H9 (cell line): Measurements from ENCODE around the gene EXOC6. TPM values are rescaled to one million over a fixed set of nuclear protein-coding genes. Genes with fewer than 3 reads are reported as not detected.

Source experiments
- DNase-seq: peaks from one replicate; pipeline ENCODE4 v3.0.0-alpha.2; 2017
- H2AFZ ChIP-seq: one replicate; pipeline ENCODE4 v1.6.1; 2013; ENCODE audit warnings: mild to moderate bottlenecking, low read length, control low read depth, moderate library complexity
- H2AK5ac ChIP-seq: 2 replicates; pipeline ENCODE4 v1.6.1; 2013; ENCODE audit warnings: low read length, control low read depth, mixed read lengths; ENCODE audit not compliant: insufficient read length
- H2BK120ac ChIP-seq: one replicate; pipeline ENCODE4 v1.6.1; 2013; ENCODE audit warnings: low read depth, mild to moderate bottlenecking, low read length, control low read depth, inconsistent platforms; ENCODE audit not compliant: poor library complexity, severe bottlenecking
- H2BK12ac ChIP-seq: 2 replicates; pipeline ENCODE4 v1.6.1; 2013; ENCODE audit warnings: low read length, control low read depth, mixed read lengths, low read depth; ENCODE audit not compliant: insufficient read length
- H2BK15ac ChIP-seq: 2 replicates; pipeline ENCODE4 v1.6.1; 2013; ENCODE audit warnings: low read depth, low read length, control low read depth
- H2BK20ac ChIP-seq: one replicate; pipeline ENCODE4 v1.6.1; 2013; ENCODE audit warnings: low read depth, mild to moderate bottlenecking, low read length, control low read depth, inconsistent platforms; ENCODE audit not compliant: poor library complexity, severe bottlenecking
- H2BK5ac ChIP-seq: 2 replicates; pipeline ENCODE4 v1.6.1; 2013; ENCODE audit warnings: low read length, control low read depth, mixed read lengths; ENCODE audit not compliant: insufficient read length
- H3K14ac ChIP-seq: 2 replicates; pipeline ENCODE4 v1.6.1; 2013; ENCODE audit warnings: low read length, control low read depth; ENCODE audit not compliant: insufficient read depth
- H3K18ac ChIP-seq: 2 replicates; pipeline ENCODE4 v1.6.1; 2013; ENCODE audit warnings: low read depth, mild to moderate bottlenecking, mixed read lengths, low read length, control low read depth; ENCODE audit not compliant: insufficient read length
- H3K23ac ChIP-seq: 2 replicates; pipeline ENCODE4 v1.6.1; 2013; ENCODE audit warnings: low read length, control low read depth, mixed read lengths, low read depth; ENCODE audit not compliant: insufficient read length
- H3K23me2 ChIP-seq: 2 replicates; pipeline ENCODE4 v1.6.1; 2013; ENCODE audit warnings: low read depth, mild to moderate bottlenecking, mixed read lengths, low read length, control low read depth; ENCODE audit not compliant: insufficient read length, poor library complexity, severe bottlenecking
- H3K27ac ChIP-seq: 2 replicates; pipeline ENCODE4 v1.5.1; 2013; ENCODE audit warnings: low read length, control low read depth, mixed read lengths, low read depth; ENCODE audit not compliant: insufficient read length
- H3K27me3 ChIP-seq: 2 replicates; pipeline ENCODE4 v1.6.1; 2013; ENCODE audit warnings: low read length, control low read depth, inconsistent platforms; ENCODE audit not compliant: insufficient read depth
- H3K4ac ChIP-seq: 2 replicates; pipeline ENCODE4 v1.6.1; 2013; ENCODE audit warnings: low read depth, mild to moderate bottlenecking, control low read depth, inconsistent platforms, low read length, moderate library complexity
- H3K4me1 ChIP-seq: 2 replicates; pipeline ENCODE4 v1.6.1; 2013; ENCODE audit warnings: low read length, control low read depth, inconsistent platforms; ENCODE audit not compliant: insufficient read depth
- H3K4me2 ChIP-seq: 2 replicates; pipeline ENCODE4 v1.6.1; 2013; ENCODE audit warnings: low read length, control low read depth, mixed read lengths; ENCODE audit not compliant: insufficient read length, insufficient read depth
- H3K56ac ChIP-seq: 2 replicates; pipeline ENCODE4 v1.6.1; 2013; ENCODE audit warnings: low read depth, mild to moderate bottlenecking, mixed read lengths, low read length, control low read depth; ENCODE audit not compliant: insufficient read length
- H3K79me1 ChIP-seq: 2 replicates; pipeline ENCODE4 v1.6.1; 2013; ENCODE audit warnings: low read depth, mild to moderate bottlenecking, moderate library complexity, low read length, control low read depth, inconsistent platforms; ENCODE audit not compliant: insufficient read depth, poor library complexity, severe bottlenecking
- H3K79me2 ChIP-seq: 2 replicates; pipeline ENCODE4 v1.6.1; 2013; ENCODE audit warnings: low read length, control low read depth, inconsistent platforms; ENCODE audit not compliant: insufficient read depth
- H3K9ac ChIP-seq: 2 replicates; pipeline ENCODE4 v1.6.1; 2013; ENCODE audit warnings: low read length, control low read depth, mixed read lengths; ENCODE audit not compliant: insufficient read length; ENCODE audit errors: extremely low read depth
- H3K9me3 ChIP-seq: one replicate; pipeline ENCODE4 v1.6.1; 2013; ENCODE audit warnings: low read depth, low read length, inconsistent platforms; ENCODE audit not compliant: control insufficient read depth
- H3T11ph ChIP-seq: one replicate; pipeline ENCODE4 v1.6.1; 2013; ENCODE audit warnings: mild to moderate bottlenecking, low read length, control low read depth, inconsistent platforms
- H4K20me1 ChIP-seq: one replicate; pipeline ENCODE4 v1.6.1; 2013; ENCODE audit not compliant: control insufficient read depth, insufficient read length, insufficient read depth
- H4K5ac ChIP-seq: 2 replicates; pipeline ENCODE4 v1.6.1; 2013; ENCODE audit warnings: low read depth, mild to moderate bottlenecking, mixed read lengths, low read length, control low read depth; ENCODE audit not compliant: insufficient read length
- H4K8ac ChIP-seq: replicated peaks from 2 replicates; pipeline ENCODE4 v1.6.1; 2013; ENCODE audit warnings: low read length, control low read depth, mixed read lengths, low read depth; ENCODE audit not compliant: insufficient read length
- H4K91ac ChIP-seq: 2 replicates; pipeline ENCODE4 v1.6.1; 2013; ENCODE audit warnings: low read depth, mild to moderate bottlenecking, moderate library complexity, mixed read lengths, low read length, control low read depth; ENCODE audit not compliant: insufficient read length
- H3K27ac Mint-ChIP-seq, 3 experiments: 2 replicates in 2 of 3; 3 replicates in 1 of 3; pipeline ENCODE4 v1.8.0; 2020 to 2021; ENCODE audit warnings: mixed read lengths in 3 of 3, mild to moderate bottlenecking in 1 of 3, moderate library complexity in 1 of 3
- H3K27me3 Mint-ChIP-seq: 2 replicates; pipeline ENCODE4 v1.8.0; 2021; ENCODE audit warnings: low read depth, mild to moderate bottlenecking, moderate library complexity, mixed read lengths
- H3K36me3 Mint-ChIP-seq, 3 experiments: 2 replicates in 2 of 3; 3 replicates in 1 of 3; pipeline ENCODE4 v1.8.0; 2020 to 2021; ENCODE audit warnings: low read depth in 3 of 3, mixed read lengths in 3 of 3; ENCODE audit not compliant: insufficient read depth in 1 of 3
- H3K4me1 Mint-ChIP-seq, 2 experiments: 2 replicates each; pipeline ENCODE4 v1.8.0; 2020; ENCODE audit warnings: mixed read lengths in 2 of 2
- H3K4me3 Mint-ChIP-seq, 2 experiments: 2 replicates in 1 of 2; 3 replicates in 1 of 2; pipeline ENCODE4 v1.8.0; 2020 to 2021; ENCODE audit warnings: mild to moderate bottlenecking in 2 of 2, mixed read lengths in 2 of 2, moderate library complexity in 1 of 2
- H3K9me3 Mint-ChIP-seq, 2 experiments: 2 replicates in 1 of 2; 3 replicates in 1 of 2; pipeline ENCODE4 v1.8.0; 2020; ENCODE audit warnings: mild to moderate bottlenecking in 2 of 2, mixed read lengths in 2 of 2, moderate library complexity in 1 of 2
- WGBS: extraction: QIAGEN DNeasy Blood & Tissue Kit; methylation state at CpG from one replicate; pipeline ENCODE4 v1.1.7; 2013; ENCODE audit warnings: missing lambda C conversion rate, low lambda C conversion rate, mixed read lengths; ENCODE audit not compliant: insufficient read length; ENCODE audit errors: extremely low coverage; 5-methylcytosine and 5-hydroxymethylcytosine counted together
- total RNA-seq: library from RNA; stranded (reverse); gene quantifications from 2 replicates; pipeline ENCODE4 v1.2.1, GENCODE V29; 2021
- TF ChIP-seq, protein P1 (sequence below): fragments of 200-600 bp; sonication (generic); conservative IDR thresholded peaks from 3 replicates; pipeline ENCODE4 v1.8.0; 2021; ENCODE audit warnings: antibody characterized with exemption, mild to moderate bottlenecking

Gene EXOC6
- total RNA-seq, 1 experiment from 2014 or later = 9.0 TPM

DNA sequence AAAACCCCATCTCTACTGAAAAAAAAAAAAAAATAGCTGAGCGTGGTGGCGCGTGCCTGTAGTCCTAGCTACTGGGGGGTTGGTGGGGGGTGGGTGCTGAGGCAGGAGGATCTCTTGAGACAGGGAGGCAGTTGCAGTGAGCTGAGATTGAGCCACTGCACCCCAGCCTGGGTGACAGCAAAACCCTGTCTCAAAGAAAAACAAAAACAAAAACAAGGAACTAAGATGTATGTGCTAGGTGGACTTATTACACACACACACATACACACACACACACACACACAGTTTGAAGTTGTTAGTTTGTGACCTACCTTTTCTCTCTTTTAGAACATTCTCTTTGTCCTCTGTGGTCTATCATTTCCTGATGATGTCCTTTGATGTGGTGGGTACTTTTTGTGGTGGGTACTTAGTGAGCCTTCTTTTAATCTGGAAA, 53.5 kb downstream of the EXOC6 start:
- no peaks in the 10 kb centered on the region; the same call in 1 of the 2 replicates for H3K4me1 ChIP-seq
- H4K8ac ChIP-seq = no peak overlapping the region
- Mint-ChIP-seq H3K9me3 (no peaks in the 10 kb centered on the region; a peak in 1 of 5 replicates), H3K27me3 (no peaks in the 10 kb centered on the region), H3K4me3 (no peak overlapping the region), H3K27ac (no peak overlapping the region), H3K36me3 (peaks cover 0 to 3% (median 0%) of the 10 kb centered on the region in 3 experiments; a peak in 3 of 7 replicates), H3K4me1 (peaks cover 11 to 18% of the 10 kb centered on the region in 2 experiments)
- no peak overlapping the region for H4K91ac ChIP-seq
- TF ChIP-seq, protein P1, sequence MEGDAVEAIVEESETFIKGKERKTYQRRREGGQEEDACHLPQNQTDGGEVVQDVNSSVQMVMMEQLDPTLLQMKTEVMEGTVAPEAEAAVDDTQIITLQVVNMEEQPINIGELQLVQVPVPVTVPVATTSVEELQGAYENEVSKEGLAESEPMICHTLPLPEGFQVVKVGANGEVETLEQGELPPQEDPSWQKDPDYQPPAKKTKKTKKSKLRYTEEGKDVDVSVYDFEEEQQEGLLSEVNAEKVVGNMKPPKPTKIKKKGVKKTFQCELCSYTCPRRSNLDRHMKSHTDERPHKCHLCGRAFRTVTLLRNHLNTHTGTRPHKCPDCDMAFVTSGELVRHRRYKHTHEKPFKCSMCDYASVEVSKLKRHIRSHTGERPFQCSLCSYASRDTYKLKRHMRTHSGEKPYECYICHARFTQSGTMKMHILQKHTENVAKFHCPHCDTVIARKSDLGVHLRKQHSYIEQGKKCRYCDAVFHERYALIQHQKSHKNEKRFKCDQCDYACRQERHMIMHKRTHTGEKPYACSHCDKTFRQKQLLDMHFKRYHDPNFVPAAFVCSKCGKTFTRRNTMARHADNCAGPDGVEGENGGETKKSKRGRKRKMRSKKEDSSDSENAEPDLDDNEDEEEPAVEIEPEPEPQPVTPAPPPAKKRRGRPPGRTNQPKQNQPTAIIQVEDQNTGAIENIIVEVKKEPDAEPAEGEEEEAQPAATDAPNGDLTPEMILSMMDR = no peak
- H3K56ac ChIP-seq = no peak overlapping the region
- H2AK5ac ChIP-seq = no peak overlapping the region
- H4K20me1 ChIP-seq = no peaks in the 10 kb centered on the region
- H3K23me2 ChIP-seq = no peaks in the 10 kb centered on the region
- no peaks in the 10 kb centered on the region; the same call in 1 of the 2 replicates for H3K27me3 ChIP-seq
- H2BK5ac ChIP-seq = no peak overlapping the region
- no peak overlapping the region for H2BK15ac ChIP-seq
- no peak overlapping the region for H3K4ac ChIP-seq
- no peaks in the 10 kb centered on the region for H3K79me2 ChIP-seq
- no peak overlapping the region for H3K23ac ChIP-seq
- H2BK120ac ChIP-seq = no peak overlapping the region
- no peaks in the 10 kb centered on the region for H3K79me1 ChIP-seq
- H3K9ac ChIP-seq = no peak overlapping the region
- H3K18ac ChIP-seq = no peak overlapping the region
- H3K9me3 ChIP-seq = no peaks in the 10 kb centered on the region
- DNase-seq = no peak
- H3K4me2 ChIP-seq = no peak overlapping the region
- H3K27ac ChIP-seq = no peak overlapping the region
- H2AFZ ChIP-seq = no peak overlapping the region
- no peak overlapping the region for H3K14ac ChIP-seq
- H3T11ph ChIP-seq = no peak overlapping the region
- no peak overlapping the region for H2BK12ac ChIP-seq
- no CpG with 5 or more reads among the region's 3 CpGs for WGBS
- H4K5ac ChIP-seq = no peak overlapping the region
- H2BK20ac ChIP-seq = no peak overlapping the region
